Esophagus muscularis mucosa (tissue), 4 donors: ENCODE measurements around the gene LANCL2. TPM values are rescaled to one million over a fixed set of nuclear protein-coding genes. Genes with fewer than 3 reads are reported as not detected.
"Not testable (repeated sequence)": the region's sequence is repeated elsewhere in the genome, so short reads cannot be mapped to it uniquely, and the experiment has no call there.

Source experiments
- DNase-seq: peaks from one replicate; pipeline ENCODE4 v3.0.0-alpha.2; 2017; ENCODE audit errors: extremely low spot score
- H3K27ac ChIP-seq, 4 donors: fragments of 200-600 bp; sonication (generic); replicated peaks in 1 of 4; 1 replicate in 3 of 4; 2 replicates in 1 of 4; pipeline ENCODE4 v1.5.1; 2016 to 2019; ENCODE audit warnings: mild to moderate bottlenecking in 1 of 4
- H3K27me3 ChIP-seq, 4 donors: fragments of 200-600 bp; sonication (generic); one replicate each; pipeline versions ENCODE4 v1.5.1 to v1.6.0; 2016 to 2019
- H3K36me3 ChIP-seq, 4 donors: fragments of 200-600 bp; sonication (generic); one replicate each; pipeline ENCODE4 v1.5.1; 2016 to 2019
- H3K4me1 ChIP-seq, 4 donors: fragments of 200-600 bp; sonication (generic); one replicate each; pipeline ENCODE4 v1.5.1; 2016 to 2019
- H3K4me3 ChIP-seq, 4 donors: fragments of 200-600 bp; sonication (generic); 1 replicate in 2 of 4; 2 replicates in 2 of 4; pipeline ENCODE4 v1.5.1; 2016 to 2019; ENCODE audit warnings: mild to moderate bottlenecking in 4 of 4, moderate library complexity in 1 of 4
- H3K9me3 ChIP-seq, 4 donors: fragments of 200-600 bp; sonication (generic); 1 replicate in 3 of 4; 2 replicates in 1 of 4; pipeline ENCODE4 v1.5.1; 2016 to 2019
- EP300 ChIP-seq: sonication (generic); formaldehyde crosslinking; IDR thresholded peaks from one replicate; pipeline ENCODE4 v1.6.1; 2017; ENCODE audit warnings: antibody characterized with exemption
- POLR2A ChIP-seq: fragments of 450-650 bp; IDR thresholded peaks from one replicate; pipeline ENCODE4 v1.6.1; 2017; ENCODE audit warnings: antibody characterized with exemption, moderate library complexity, mild to moderate bottlenecking, low read depth
- POLR2AphosphoS5 ChIP-seq, 2 donors: sonication (generic); formaldehyde crosslinking; IDR thresholded peaks; one replicate each; pipeline ENCODE4 v1.6.1; 2017; ENCODE audit warnings: antibody characterized with exemption in 2 of 2
- WGBS: methylation state at CpG from one replicate; pipeline ENCODE4 v1.1.5; 2018; 5-methylcytosine and 5-hydroxymethylcytosine counted together
- intact Hi-C: fragments of 100-400 bp; cut with DNase I; formaldehyde crosslinking; loops from one replicate; pipeline ENCODE4 v1.15.1; 2023
- total RNA-seq, 4 donors: library from RNA; depleted of rRNA; stranded (reverse); fragments of >200 nt; gene quantifications; one replicate each; pipeline versions ENCODE4 v1.1.0 to v1.2.1, GENCODE V29; 2016
- TF ChIP-seq, protein P1 (sequence below), 3 experiments: fragments of 200-600 bp in 2 of 3; fragments of 450-650 bp in 1 of 3; sonication (generic) in 2 of 3; IDR thresholded peaks; one replicate each; pipeline ENCODE4 v1.5.1; 2017 to 2019; ENCODE audit warnings: antibody characterized with exemption in 3 of 3, mild to moderate bottlenecking in 2 of 3, moderate library complexity in 1 of 3

LANCL2 gene
- total RNA-seq, 4 donors from 2014 or later: 10.0 to 11.8 (median 10.7) TPM

- TF ChIP-seq POLR2A (no peak), EP300 (no peak), POLR2AphosphoS5 (IDR thresholded peaks at IDR 0.05) (no peak)
- TF ChIP-seq, protein P1, sequence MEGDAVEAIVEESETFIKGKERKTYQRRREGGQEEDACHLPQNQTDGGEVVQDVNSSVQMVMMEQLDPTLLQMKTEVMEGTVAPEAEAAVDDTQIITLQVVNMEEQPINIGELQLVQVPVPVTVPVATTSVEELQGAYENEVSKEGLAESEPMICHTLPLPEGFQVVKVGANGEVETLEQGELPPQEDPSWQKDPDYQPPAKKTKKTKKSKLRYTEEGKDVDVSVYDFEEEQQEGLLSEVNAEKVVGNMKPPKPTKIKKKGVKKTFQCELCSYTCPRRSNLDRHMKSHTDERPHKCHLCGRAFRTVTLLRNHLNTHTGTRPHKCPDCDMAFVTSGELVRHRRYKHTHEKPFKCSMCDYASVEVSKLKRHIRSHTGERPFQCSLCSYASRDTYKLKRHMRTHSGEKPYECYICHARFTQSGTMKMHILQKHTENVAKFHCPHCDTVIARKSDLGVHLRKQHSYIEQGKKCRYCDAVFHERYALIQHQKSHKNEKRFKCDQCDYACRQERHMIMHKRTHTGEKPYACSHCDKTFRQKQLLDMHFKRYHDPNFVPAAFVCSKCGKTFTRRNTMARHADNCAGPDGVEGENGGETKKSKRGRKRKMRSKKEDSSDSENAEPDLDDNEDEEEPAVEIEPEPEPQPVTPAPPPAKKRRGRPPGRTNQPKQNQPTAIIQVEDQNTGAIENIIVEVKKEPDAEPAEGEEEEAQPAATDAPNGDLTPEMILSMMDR (IDR thresholded peaks at IDR 0.05): no peak
- 79% methylated on average over 15 of the region's 22 CpGs for WGBS
- Histone ChIP-seq H3K9me3 (no peaks in the 10 kb centered on the region), H3K27me3 (peaks cover 0 to 20% (median 0%) of the 10 kb centered on the region in 4 donors), H3K4me3 (peak overlapping the region in 1 of 4 donors; percentile 12), H3K4me1 (no peaks in the 10 kb centered on the region), H3K27ac (no peak overlapping the region), H3K36me3 (no peaks in the 10 kb centered on the region)
- no peak for DNase-seq
- intact Hi-C loops: no loop called here
These were observed 19.8 kb upstream of the LANCL2 start for GRCh38 chr7:55345292-55345691.

- Histone ChIP-seq H3K36me3 (no peaks in the 10 kb centered on the region), H3K9me3 (no peaks in the 10 kb centered on the region), H3K4me1 (no peaks in the 10 kb centered on the region), H3K27ac (no peak overlapping the region), H3K4me3 (no peak overlapping the region), H3K27me3 (peaks cover 0 to 26% (median 0%) of the 10 kb centered on the region in 4 donors)
- DNase-seq: no peak
- intact Hi-C loops: no loop called here
- WGBS: 57% methylated on average over 4 of the region's 4 CpGs
- TF ChIP-seq, protein P1 (IDR thresholded peaks at IDR 0.05): no peak
- TF ChIP-seq POLR2AphosphoS5 (IDR thresholded peaks at IDR 0.05) (no peak), EP300 (no peak), POLR2A (no peak)
These were observed 16.6 kb upstream of the LANCL2 start for GRCh38 chr7:55348502-55348901.

- peaks cover 0 to 19% (median 0%) of the 10 kb centered on the region in 4 donors for H3K27me3 ChIP-seq
- no peak for TF ChIP-seq POLR2AphosphoS5 (IDR thresholded peaks at IDR 0.05)
- TF ChIP-seq, protein P1 (IDR thresholded peaks at IDR 0.05): no peak
- no peak for TF ChIP-seq EP300
- TF ChIP-seq POLR2A: no peak
- no peak for DNase-seq
- H3K9me3 ChIP-seq: no peaks in the 10 kb centered on the region
- no peak overlapping the region for H3K4me3 ChIP-seq
- intact Hi-C loops: no loop called here
- 66% methylated on average over 2 of the region's 2 CpGs for WGBS
- H3K36me3 ChIP-seq: no peaks in the 10 kb centered on the region
- no peak overlapping the region for H3K27ac ChIP-seq
- no peaks in the 10 kb centered on the region for H3K4me1 ChIP-seq
These were observed 16.0 kb upstream of the LANCL2 start for GRCh38 chr7:55349121-55349520.

DNA sequence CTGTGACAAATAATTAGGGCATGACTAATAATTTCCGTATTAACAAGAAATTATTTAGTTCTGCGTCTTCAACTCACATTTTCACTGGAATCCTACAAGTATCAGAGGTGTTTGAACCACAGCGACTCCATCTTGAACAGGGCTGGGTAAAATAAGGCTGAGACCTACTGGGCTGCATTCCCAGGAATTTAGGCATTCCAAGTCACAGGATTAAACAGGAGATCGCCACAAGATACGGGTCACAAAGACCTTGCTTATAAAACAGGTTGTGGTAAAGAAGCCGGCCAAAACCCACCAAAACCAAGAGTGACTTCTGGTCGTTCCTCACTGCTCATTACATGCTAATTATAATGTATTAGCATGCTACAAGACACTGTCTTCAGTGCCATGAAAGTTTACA lies 14.9 kb upstream of the LANCL2 start:
- TF ChIP-seq EP300 (no peak), POLR2AphosphoS5 (IDR thresholded peaks at IDR 0.05) (no peak), POLR2A (no peak)
- TF ChIP-seq, protein P1 (IDR thresholded peaks at IDR 0.05): no peak
- DNase-seq: no peak
- Histone ChIP-seq H3K27ac (no peak overlapping the region), H3K4me1 (no peaks in the 10 kb centered on the region), H3K36me3 (no peaks in the 10 kb centered on the region), H3K9me3 (no peaks in the 10 kb centered on the region), H3K27me3 (peaks cover 0 to 8% (median 0%) of the 10 kb centered on the region in 4 donors), H3K4me3 (no peak overlapping the region)
- 79% methylated on average over 7 of the region's 7 CpGs for WGBS
- intact Hi-C loops: no loop called here

DNA sequence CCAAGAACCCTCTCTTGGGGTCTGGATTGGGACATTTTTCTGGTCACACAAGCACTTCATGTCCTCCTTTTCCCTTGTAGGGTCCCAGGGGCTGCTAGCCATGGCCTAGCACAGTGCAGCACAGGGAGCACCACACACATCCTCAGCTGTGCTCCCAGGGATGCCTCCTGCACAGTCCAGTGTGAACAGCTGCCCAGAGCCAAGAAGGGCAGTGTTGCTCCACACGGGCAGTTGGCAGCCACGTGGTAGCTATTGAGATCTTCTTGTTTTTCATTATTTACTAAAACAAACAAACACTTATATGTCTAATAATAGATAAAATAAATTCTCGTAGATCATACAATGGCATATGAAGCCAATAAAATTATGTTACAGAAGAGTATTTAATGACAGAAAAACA lies 13.9 kb upstream of the LANCL2 start:
- no peak for DNase-seq
- Histone ChIP-seq H3K4me3 (no peak overlapping the region), H3K4me1 (no peaks in the 10 kb centered on the region), H3K27ac (no peak overlapping the region), H3K9me3 (no peaks in the 10 kb centered on the region), H3K27me3 (peaks cover 0 to 6% (median 0%) of the 10 kb centered on the region in 4 donors), H3K36me3 (no peaks in the 10 kb centered on the region)
- 68% methylated on average over 3 of the region's 3 CpGs for WGBS
- intact Hi-C loops: no loop called here
- TF ChIP-seq EP300: no peak
- TF ChIP-seq POLR2A: no peak
- no peak for TF ChIP-seq POLR2AphosphoS5 (IDR thresholded peaks at IDR 0.05)
- TF ChIP-seq, protein P1 (IDR thresholded peaks at IDR 0.05): no peak

DNA sequence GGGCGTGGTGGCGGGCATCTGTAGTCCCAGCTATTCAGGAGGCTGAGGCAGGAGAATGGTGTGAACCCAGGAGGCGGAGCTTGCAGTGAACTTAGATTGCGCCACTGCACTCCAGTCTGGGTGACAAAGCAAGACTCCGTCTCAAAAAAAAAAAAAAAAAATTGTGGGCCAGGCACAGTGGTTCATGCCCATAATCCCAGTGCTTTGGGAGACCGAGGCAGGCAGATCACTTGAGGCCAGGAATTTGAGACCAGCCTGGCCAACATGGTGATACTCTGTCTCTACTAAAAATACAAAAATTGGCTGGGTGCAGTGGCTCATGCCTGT lies 12.2 kb upstream of the LANCL2 start:
- H3K27ac ChIP-seq, H3K36me3 ChIP-seq, H3K9me3 ChIP-seq, H3K4me1 ChIP-seq, H3K27me3 ChIP-seq, intact Hi-C loops, H3K4me3 ChIP-seq: not testable (repeated sequence)
- peak; percentile 4 for DNase-seq
- WGBS: 95% methylated on average over 6 of the region's 6 CpGs
